Fibroblast of pulmonary artery (primary cell): ENCODE data around the gene CAPSL.

Experiments
- DNase-seq: peaks from one replicate; pipeline ENCODE4 v3.0.0-alpha.2; 2010; ENCODE audit warnings: low read depth
- H3K4me3 ChIP-seq: replicated peaks from 2 replicates; pipeline ENCODE4 v1.5.1; 2011; ENCODE audit warnings: low read depth, mild to moderate bottlenecking, control low read depth, low read length, moderate library complexity
- TF ChIP-seq, protein P1 (sequence below): IDR thresholded peaks from 2 replicates; pipeline ENCODE4 v1.5.1; 2011; ENCODE audit warnings: mild to moderate bottlenecking, control low read depth, low read length, inconsistent platforms; ENCODE audit errors: missing control alignments

CAPSL gene

DNA sequence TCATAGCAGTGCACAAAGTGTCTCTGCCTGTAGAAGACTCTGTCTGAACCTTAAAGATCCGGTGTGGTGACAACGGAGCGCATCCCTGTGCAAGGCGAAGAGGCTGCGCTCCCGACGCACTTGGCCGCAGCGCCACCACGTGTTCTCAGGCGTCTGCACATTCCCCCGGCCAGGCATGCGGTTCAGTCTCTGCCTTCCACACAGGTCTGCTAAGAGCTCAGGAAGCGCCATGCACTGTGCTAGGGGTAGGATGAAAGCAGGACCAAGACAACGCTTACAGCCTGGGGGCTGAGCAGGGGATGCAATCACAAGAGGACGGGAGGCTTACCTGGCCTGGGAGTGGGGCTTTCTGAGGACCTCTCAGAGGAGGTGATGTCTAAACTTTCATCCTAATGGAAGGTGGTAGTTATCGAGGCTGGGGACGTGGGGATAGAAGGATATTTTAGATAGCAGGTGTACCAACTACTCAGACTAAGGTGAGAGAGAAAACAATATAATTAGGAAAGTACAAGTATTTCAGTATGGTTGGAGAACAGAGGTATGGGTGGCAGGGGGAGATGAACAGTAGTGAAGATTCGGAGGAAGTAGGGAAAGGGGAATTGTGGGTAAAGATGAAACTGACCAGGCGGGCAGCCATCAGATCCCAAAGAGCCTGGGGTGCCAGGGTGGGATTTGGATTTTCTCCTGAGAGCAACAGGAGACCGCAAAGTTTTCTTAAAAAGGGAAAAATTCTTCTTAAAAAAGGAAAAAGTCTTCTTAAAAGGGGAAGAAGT is 13.3 kb downstream of the CAPSL start:
- H3K4me3 ChIP-seq: no peak overlapping the region
- peak; percentile 52 for DNase-seq
- TF ChIP-seq, protein P1, sequence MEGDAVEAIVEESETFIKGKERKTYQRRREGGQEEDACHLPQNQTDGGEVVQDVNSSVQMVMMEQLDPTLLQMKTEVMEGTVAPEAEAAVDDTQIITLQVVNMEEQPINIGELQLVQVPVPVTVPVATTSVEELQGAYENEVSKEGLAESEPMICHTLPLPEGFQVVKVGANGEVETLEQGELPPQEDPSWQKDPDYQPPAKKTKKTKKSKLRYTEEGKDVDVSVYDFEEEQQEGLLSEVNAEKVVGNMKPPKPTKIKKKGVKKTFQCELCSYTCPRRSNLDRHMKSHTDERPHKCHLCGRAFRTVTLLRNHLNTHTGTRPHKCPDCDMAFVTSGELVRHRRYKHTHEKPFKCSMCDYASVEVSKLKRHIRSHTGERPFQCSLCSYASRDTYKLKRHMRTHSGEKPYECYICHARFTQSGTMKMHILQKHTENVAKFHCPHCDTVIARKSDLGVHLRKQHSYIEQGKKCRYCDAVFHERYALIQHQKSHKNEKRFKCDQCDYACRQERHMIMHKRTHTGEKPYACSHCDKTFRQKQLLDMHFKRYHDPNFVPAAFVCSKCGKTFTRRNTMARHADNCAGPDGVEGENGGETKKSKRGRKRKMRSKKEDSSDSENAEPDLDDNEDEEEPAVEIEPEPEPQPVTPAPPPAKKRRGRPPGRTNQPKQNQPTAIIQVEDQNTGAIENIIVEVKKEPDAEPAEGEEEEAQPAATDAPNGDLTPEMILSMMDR: peak; percentile 56

DNA sequence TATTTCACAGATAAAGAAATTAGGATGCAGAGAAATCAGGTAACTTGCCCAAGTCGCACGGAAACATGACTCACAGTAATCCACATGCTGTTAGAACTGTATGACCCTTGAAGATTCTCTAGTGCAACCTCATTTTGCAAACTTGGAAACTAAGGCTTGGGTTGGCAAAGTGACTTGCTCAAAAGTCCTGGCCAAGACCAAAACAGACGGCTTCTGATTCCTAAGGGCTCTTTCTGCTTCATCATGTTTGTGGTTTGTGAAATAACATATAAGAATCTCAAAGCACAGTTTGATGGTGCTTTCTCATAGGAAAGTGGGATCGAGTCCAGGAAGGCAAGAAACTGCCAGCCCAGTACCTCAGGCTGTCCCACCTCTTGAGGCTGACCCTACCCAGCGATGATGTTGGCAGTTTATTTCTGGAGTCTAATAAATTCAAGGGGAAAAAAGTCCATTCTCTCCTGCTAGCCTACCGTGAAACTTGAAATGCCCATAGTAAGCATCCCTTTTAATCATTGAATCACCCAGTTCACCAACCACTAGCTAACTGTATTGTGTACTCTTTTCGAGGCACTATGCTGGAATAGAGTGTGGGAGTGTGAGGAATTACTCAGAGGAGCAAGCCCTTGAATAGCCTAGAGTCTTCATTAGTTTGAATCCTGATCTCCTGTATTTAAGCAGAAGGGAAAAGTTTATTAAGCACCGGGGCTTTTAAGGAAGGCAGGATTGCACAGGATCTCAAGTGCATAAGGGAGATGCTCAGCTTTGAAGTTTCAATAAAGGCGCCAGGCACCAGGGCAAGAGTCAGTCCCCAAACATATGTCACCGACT is 14.1 kb downstream of the CAPSL start:
- H3K4me3 ChIP-seq: no peak overlapping the region
- TF ChIP-seq, protein P1: no peak

DNA sequence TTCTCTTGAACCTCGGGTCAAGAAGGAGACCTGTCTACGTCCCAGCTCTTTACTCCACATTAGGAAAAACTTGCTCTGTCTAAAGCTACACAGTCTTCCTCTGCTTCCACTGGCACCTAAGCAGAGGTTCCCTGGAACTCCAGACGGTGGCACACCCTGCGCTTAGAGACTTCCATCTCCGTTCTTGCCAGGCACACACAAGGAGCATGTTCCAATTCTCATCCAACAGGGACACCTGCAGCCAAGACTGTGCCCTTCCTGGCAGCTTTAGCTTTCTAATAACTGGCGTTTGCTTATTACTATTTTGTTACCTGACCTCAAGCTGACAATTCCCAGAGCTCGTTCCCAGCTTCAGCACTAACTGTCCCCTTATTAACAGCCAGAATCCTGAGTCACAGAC is 16.0 kb downstream of the CAPSL start:
- no peak for DNase-seq
- TF ChIP-seq, protein P1: no peak
- H3K4me3 ChIP-seq: no peak overlapping the region

More for the DNA sequence above, 14.1 kb downstream of the CAPSL start:
- peak; percentile 28 for DNase-seq

DNA sequence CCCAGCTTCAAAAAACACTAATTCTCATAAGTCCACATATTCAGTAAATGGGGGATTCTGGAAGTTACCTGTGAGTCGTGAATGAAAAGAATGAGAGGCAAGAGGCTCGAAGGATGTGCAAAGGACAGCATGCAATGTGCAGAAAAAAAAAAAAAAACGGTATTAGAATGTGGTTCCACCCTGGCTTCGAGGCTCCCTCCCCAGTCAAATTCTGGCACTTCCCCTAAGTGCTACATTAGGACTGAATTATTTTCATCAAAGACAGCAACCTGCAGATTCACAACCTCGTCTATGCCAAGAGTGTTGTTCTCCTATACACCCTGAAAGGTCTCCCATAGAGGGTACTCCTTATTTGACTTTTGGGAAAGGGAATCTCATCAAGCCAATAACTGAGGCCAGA is 16.5 kb downstream of the CAPSL start:
- TF ChIP-seq, protein P1: no peak
- H3K4me3 ChIP-seq: no peak overlapping the region
- DNase-seq: no peak

DNA sequence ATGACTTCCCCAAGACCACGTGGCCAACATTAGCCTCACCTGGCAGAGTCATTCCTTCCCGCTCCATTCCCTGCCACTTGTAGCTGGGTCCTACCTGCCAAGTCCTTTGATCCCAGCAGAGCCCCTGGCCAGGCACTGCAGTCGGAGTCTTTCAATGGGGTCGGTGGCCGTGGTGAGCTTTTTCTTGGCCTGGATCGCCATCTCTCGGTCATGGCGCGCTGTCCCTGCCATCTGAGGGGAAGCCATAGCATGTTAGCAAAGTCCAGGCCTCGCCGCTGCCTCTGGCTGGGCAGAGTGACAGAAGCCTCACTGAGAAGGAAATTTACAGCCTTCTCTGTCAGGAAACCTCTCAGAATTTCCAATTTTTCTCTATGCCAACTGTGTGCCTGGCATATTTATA is 17.5 kb downstream of the CAPSL start:
- DNase-seq: peak; percentile 4
- no peak overlapping the region for H3K4me3 ChIP-seq
- TF ChIP-seq, protein P1: peak; percentile 20

DNA sequence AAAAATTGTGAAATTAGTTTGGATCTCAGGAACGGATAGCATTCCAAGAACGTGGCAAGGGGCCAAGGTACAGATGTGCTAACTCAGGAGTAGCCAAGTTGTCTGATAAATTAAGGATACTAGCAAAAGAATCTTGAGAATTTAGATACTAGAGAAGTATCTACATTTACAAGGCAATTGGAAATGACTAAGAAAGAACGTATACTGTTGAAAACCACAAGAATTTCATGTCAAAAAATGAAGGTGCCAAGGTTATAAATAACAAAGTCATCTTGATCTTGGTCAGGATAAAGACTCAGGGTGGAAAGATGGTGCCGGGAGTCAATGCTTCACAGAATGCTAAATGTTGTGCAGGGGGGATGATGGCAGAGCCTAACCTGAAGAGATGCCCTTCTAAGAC is 19.2 kb downstream of the CAPSL start:
- no peak overlapping the region for H3K4me3 ChIP-seq
- TF ChIP-seq, protein P1: no peak
- DNase-seq: peak; percentile 81
